Lower lobe of right lung (tissue), 2 donors: ENCODE measurements around the gene BCKDK. TPM values are rescaled to one million over a fixed set of nuclear protein-coding genes. Genes with fewer than 3 reads are reported as not detected.

Source experiments
- ATAC-seq, 2 donors: fragments of 200-7000 bp; cut with Tn5 transposase; one replicate each; pipeline ENCODE4 v1.9.1; 2020 to 2022; ENCODE audit warnings: mild to moderate bottlenecking in 2 of 2, moderate library complexity in 2 of 2
- DNase-seq: peaks from one replicate; pipeline ENCODE4 v3.0.0-alpha.2; 2020
- H3K27ac ChIP-seq: fragments of 200-600 bp; one replicate; pipeline ENCODE4 v1.8.0; 2022
- H3K27me3 ChIP-seq: fragments of 200-600 bp; one replicate; pipeline ENCODE4 v1.8.0; 2022; ENCODE audit warnings: low read depth
- H3K36me3 ChIP-seq: fragments of 200-600 bp; one replicate; pipeline ENCODE4 v1.8.0; 2022; ENCODE audit warnings: mild to moderate bottlenecking
- H3K4me1 ChIP-seq: fragments of 200-600 bp; one replicate; pipeline ENCODE4 v1.8.0; 2022
- H3K4me3 ChIP-seq: fragments of 200-600 bp; one replicate; pipeline ENCODE4 v1.8.0; 2022; ENCODE audit warnings: mild to moderate bottlenecking
- H3K9me3 ChIP-seq: fragments of 200-600 bp; one replicate; pipeline ENCODE4 v1.8.0; 2022
- intact Hi-C: fragments of 100-400 bp; cut with DNase I; formaldehyde crosslinking; loops from one replicate; pipeline ENCODE4 v1.11.0; 2022
- total RNA-seq: library from RNA; stranded (reverse); fragmentation: NEBNext Ultra II Directional; extraction: Animal tissue kit (Norgen Biotek cat#: 25700); gene quantifications from one replicate; pipeline ENCODE4 v1.2.1, GENCODE V29; 2021
- TF ChIP-seq, protein P1 (sequence below): fragments of 200-600 bp; IDR thresholded peaks from one replicate; pipeline ENCODE4 v1.8.0; 2022; ENCODE audit warnings: antibody characterized with exemption, mild to moderate bottlenecking
- donor health status: DM: no; HTN: yes; CAD: no; lungs with severe emphysema.

The BCKDK gene
- total RNA-seq, 1 donor from 2014 or later = 37.6 TPM

DNA sequence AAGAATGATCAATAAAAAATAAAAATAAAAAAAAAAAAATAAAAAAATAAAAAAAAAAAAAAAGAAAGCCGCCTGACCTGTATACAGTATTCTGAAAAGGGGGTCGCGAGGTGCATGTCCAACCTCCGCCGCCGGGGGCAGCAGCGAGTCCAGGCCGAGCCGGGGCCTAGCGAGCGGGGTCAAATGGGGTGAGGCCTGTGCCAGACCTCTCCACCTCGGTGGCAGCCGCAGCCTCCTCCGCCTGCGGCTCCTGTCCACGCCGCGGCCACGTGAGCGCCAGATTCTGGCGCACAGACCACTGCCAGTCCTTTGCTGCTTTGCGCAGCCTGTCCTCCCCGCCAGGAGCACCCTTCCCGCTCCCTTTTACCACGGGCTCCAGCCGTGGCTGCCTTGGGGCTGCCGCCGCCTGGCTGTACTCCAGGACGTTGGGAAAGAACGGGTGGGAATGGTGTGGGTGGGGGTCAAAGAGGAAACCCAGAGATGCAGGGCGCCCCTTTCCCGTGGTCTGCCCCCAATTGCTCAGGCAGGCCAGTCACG, 2.4 kb upstream of the BCKDK start:
- H3K36me3 ChIP-seq = peaks cover 15% of the 10 kb centered on the region
- ATAC-seq = peak; percentile 91 to 95
- peak overlapping the region; percentile 39 for H3K4me3 ChIP-seq
- intact Hi-C loops = no loop called here
- TF ChIP-seq, protein P1, sequence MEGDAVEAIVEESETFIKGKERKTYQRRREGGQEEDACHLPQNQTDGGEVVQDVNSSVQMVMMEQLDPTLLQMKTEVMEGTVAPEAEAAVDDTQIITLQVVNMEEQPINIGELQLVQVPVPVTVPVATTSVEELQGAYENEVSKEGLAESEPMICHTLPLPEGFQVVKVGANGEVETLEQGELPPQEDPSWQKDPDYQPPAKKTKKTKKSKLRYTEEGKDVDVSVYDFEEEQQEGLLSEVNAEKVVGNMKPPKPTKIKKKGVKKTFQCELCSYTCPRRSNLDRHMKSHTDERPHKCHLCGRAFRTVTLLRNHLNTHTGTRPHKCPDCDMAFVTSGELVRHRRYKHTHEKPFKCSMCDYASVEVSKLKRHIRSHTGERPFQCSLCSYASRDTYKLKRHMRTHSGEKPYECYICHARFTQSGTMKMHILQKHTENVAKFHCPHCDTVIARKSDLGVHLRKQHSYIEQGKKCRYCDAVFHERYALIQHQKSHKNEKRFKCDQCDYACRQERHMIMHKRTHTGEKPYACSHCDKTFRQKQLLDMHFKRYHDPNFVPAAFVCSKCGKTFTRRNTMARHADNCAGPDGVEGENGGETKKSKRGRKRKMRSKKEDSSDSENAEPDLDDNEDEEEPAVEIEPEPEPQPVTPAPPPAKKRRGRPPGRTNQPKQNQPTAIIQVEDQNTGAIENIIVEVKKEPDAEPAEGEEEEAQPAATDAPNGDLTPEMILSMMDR = peak; percentile 82
- H3K4me1 ChIP-seq = peaks cover 20% of the 10 kb centered on the region
- no peaks in the 10 kb centered on the region for H3K9me3 ChIP-seq
- H3K27ac ChIP-seq = peak overlapping the region; percentile 73
- peak; percentile 92 for DNase-seq
- no peaks in the 10 kb centered on the region for H3K27me3 ChIP-seq

DNA sequence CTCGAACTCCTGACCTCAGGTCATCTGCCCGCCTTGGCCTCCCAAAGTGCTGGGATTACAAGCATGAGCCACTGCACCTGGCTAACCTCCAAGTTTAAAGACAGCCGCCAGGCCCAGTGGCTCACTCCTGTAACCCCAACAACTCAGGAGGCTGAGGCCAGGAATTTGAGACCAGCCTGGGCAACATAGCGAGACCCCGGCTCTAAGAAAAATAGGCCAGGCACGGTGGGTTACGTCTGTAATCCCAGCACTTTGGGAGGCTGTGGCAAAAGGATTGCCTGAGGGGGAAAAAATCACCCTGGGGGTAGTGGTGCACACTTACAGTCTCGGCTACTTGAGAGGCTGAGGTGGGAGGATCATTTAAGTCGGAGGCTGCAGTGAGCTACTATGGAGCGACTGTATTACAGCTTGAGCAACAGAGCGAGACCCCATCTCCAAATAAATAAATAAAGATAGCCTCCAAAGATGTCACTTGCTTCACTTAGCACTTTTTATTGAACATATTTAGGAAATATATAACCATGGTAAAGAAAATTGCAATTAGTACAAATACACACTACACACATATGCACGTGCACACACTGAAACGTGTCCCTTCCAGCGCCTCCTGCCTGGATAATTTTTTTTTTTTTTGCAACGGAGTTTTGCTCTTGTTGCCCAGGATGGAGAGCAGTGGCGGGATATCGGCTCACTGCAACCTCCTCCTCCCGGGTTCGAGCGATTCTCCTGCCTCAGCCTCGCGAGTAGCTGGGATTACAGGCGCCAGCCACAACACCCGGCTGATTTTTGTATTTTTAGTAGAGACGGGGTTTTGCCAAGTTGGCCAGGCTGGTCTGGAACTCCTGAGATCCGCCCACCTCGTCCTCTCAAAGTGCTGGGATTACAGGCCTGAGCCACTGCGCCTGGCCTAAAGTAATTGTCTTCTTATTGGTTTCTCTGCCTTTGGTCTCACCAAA, 1.4 kb upstream of the BCKDK start:
- no peak overlapping the region for H3K27ac ChIP-seq

DNA sequence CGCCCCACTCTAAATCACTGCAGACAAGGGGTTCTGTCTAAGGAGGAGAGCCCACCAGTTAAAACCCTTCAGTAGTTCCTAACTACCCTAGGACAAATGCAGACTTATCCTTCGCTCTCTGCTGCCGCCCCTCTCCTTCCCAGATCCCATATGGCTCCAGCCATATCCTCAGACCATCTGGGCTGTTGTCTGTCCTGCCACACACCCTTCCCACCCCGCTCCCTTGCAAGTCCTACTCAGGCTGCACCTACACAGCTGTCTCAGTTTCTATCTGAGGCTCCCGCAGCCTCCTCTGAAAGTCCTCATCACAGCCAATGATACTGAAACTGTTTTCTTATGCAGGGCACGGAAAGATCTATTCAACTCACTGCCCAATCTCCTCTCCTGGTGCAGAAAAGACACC, 720 bp upstream of the BCKDK start:
- ATAC-seq (no peak), DNase-seq (no peak)
- intact Hi-C loops = no loop called here
- Histone ChIP-seq H3K4me3 (no peak overlapping the region), H3K4me1 (peaks cover 20% of the 10 kb centered on the region), H3K27me3 (no peaks in the 10 kb centered on the region), H3K36me3 (peaks cover 32% of the 10 kb centered on the region), H3K27ac (no peak overlapping the region), H3K9me3 (no peaks in the 10 kb centered on the region)
- TF ChIP-seq, protein P1 = no peak

More for the DNA sequence above, 1.4 kb upstream of the BCKDK start:
- Histone ChIP-seq H3K9me3 (no peaks in the 10 kb centered on the region), H3K27me3 (no peaks in the 10 kb centered on the region), H3K4me3 (no peak overlapping the region), H3K4me1 (peaks cover 20% of the 10 kb centered on the region), H3K36me3 (peaks cover 25% of the 10 kb centered on the region)
- TF ChIP-seq, protein P1 = no peak
- intact Hi-C loops = no loop called here
- no peak for DNase-seq
- ATAC-seq = no peak

GRCh38 chr16:31108794-31109558, 790 bp downstream of the BCKDK start:
- Histone ChIP-seq H3K27ac (peak overlapping the region; percentile 90), H3K9me3 (no peaks in the 10 kb centered on the region), H3K36me3 (peaks cover 38% of the 10 kb centered on the region), H3K27me3 (no peaks in the 10 kb centered on the region), H3K4me3 (peak overlapping the region; percentile 90), H3K4me1 (peaks cover 31% of the 10 kb centered on the region)
- intact Hi-C loops = no loop called here
- DNase-seq = no peak
- TF ChIP-seq, protein P1 = no peak
- peak in 1 of 2 donors; percentile 1 for ATAC-seq

DNA sequence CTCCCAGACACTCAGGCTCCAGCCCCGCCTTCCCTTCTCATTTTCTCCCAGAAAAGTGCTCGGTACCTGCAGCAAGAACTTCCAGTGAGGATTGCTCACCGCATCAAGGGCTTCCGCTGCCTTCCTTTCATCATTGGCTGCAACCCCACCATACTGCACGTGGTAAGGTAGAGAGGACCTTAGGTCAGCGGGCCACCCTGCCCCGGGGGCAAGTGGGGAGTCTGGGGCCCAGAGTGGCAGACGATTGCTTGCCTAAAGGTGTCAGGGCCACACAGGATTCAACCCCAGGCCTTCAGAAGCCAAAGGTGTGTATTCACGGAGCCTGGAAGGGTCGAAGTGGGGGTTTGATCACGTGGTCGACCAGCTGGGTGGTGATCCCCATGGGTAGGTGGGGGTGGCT, 1.4 kb downstream of the BCKDK start:
- Histone ChIP-seq H3K27ac (no peak overlapping the region), H3K36me3 (peaks cover 38% of the 10 kb centered on the region), H3K9me3 (no peaks in the 10 kb centered on the region), H3K4me1 (peaks cover 37% of the 10 kb centered on the region), H3K27me3 (no peaks in the 10 kb centered on the region), H3K4me3 (no peak overlapping the region)
- DNase-seq (no peak), ATAC-seq (no peak)
- intact Hi-C loops = no loop called here
- TF ChIP-seq, protein P1 = no peak
